ENCODE data around the gene TRIM71. TPM values are rescaled to one million over a fixed set of nuclear protein-coding genes. Genes with fewer than 3 reads are reported as not detected.

TRIM71 gene
- total and polyA plus RNA-seq, 2 of the 13 experiments (the other 11 are each of a cell fraction or from before 2014, with no cell fraction given), result 21.7 to 76.9 TPM

DNA sequence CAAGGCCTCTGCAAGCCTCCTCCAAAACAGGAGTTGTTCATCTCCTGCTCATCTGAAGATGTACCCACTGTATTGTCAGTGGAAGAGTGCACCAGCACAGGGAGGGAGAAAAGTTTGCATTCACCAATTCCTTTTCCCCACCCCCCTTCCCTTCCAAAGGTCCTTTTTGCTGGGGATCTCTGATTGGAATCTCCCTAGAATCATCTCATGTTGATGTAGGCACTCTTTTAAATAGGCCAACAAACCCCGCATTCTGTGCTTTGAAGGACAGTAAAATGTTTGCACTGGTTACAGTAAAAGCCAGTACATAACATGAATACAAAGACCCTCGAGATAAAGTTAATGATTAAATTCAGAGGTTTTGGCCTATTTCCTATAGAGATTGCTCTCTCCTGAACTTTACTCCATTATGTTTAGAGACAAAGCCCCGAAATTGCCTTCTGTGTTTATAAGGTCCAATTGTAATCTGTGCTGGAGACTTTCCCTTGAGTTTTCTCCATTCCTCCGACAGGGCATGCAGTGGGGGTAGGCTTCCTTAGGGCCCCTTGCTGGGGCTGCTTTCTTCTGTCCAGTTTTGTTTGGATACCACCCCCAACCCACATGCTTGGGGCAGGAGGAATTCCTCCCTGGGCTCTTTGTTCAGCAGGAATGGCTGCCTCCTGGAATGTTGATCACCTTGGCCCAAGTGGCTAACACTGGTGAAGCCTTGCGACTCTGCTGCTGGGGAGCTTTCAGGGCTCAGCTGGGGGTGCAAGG is 22.5 kb downstream of the TRIM71 start (continued):
- TF ChIP-seq ARHGAP35 (CRISPR knock-in tag; IDR thresholded peaks at IDR 0.05; ENCODE audit: borderline replicate concordance), result no peak
- TF ChIP-seq, protein P1, sequence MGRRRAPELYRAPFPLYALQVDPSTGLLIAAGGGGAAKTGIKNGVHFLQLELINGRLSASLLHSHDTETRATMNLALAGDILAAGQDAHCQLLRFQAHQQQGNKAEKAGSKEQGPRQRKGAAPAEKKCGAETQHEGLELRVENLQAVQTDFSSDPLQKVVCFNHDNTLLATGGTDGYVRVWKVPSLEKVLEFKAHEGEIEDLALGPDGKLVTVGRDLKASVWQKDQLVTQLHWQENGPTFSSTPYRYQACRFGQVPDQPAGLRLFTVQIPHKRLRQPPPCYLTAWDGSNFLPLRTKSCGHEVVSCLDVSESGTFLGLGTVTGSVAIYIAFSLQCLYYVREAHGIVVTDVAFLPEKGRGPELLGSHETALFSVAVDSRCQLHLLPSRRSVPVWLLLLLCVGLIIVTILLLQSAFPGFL (CRISPR knock-in tag; IDR thresholded peaks at IDR 0.05), result no peak
- no peak for TF ChIP-seq ZNF382 (CRISPR knock-in tag; IDR thresholded peaks at IDR 0.05; ENCODE audit: borderline replicate concordance)
- TF ChIP-seq ZKSCAN1 (IDR thresholded peaks at IDR 0.05; ENCODE audit: low read length), result no peak
- TF ChIP-seq, protein P2, sequence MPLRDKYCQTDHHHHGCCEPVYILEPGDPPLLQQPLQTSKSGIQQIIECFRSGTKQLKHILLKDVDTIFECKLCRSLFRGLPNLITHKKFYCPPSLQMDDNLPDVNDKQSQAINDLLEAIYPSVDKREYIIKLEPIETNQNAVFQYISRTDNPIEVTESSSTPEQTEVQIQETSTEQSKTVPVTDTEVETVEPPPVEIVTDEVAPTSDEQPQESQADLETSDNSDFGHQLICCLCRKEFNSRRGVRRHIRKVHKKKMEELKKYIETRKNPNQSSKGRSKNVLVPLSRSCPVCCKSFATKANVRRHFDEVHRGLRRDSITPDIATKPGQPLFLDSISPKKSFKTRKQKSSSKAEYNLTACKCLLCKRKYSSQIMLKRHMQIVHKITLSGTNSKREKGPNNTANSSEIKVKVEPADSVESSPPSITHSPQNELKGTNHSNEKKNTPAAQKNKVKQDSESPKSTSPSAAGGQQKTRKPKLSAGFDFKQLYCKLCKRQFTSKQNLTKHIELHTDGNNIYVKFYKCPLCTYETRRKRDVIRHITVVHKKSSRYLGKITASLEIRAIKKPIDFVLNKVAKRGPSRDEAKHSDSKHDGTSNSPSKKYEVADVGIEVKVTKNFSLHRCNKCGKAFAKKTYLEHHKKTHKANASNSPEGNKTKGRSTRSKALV (CRISPR knock-in tag; IDR thresholded peaks at IDR 0.05), result no peak
- TF ChIP-seq, protein P3, sequence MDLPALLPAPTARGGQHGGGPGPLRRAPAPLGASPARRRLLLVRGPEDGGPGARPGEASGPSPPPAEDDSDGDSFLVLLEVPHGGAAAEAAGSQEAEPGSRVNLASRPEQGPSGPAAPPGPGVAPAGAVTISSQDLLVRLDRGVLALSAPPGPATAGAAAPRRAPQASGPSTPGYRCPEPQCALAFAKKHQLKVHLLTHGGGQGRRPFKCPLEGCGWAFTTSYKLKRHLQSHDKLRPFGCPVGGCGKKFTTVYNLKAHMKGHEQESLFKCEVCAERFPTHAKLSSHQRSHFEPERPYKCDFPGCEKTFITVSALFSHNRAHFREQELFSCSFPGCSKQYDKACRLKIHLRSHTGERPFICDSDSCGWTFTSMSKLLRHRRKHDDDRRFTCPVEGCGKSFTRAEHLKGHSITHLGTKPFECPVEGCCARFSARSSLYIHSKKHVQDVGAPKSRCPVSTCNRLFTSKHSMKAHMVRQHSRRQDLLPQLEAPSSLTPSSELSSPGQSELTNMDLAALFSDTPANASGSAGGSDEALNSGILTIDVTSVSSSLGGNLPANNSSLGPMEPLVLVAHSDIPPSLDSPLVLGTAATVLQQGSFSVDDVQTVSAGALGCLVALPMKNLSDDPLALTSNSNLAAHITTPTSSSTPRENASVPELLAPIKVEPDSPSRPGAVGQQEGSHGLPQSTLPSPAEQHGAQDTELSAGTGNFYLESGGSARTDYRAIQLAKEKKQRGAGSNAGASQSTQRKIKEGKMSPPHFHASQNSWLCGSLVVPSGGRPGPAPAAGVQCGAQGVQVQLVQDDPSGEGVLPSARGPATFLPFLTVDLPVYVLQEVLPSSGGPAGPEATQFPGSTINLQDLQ (CRISPR knock-in tag; IDR thresholded peaks at IDR 0.05), result no peak
- no peak for TF ChIP-seq ELF1 (CRISPR knock-in tag; IDR thresholded peaks at IDR 0.05)
- TF ChIP-seq KMT2B (CRISPR knock-in tag; IDR thresholded peaks at IDR 0.05), result no peak
- TF ChIP-seq MTA1 (CRISPR knock-in tag; IDR thresholded peaks at IDR 0.05; ENCODE audit: borderline replicate concordance), result peak; percentile 69; the same call in 1 of the 2 replicates
- no peak for TF ChIP-seq ZNF879 (CRISPR knock-in tag; IDR thresholded peaks at IDR 0.05)
- TF ChIP-seq, protein P4, sequence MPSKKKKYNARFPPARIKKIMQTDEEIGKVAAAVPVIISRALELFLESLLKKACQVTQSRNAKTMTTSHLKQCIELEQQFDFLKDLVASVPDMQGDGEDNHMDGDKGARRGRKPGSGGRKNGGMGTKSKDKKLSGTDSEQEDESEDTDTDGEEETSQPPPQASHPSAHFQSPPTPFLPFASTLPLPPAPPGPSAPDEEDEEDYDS (CRISPR knock-in tag; IDR thresholded peaks at IDR 0.05), result peak; percentile 67; the same call in 1 of the 2 replicates
- TF ChIP-seq ZNF543 (CRISPR knock-in tag; IDR thresholded peaks at IDR 0.05), result no peak; the same call in 1 of the 2 replicates
- TF ChIP-seq, protein P5, sequence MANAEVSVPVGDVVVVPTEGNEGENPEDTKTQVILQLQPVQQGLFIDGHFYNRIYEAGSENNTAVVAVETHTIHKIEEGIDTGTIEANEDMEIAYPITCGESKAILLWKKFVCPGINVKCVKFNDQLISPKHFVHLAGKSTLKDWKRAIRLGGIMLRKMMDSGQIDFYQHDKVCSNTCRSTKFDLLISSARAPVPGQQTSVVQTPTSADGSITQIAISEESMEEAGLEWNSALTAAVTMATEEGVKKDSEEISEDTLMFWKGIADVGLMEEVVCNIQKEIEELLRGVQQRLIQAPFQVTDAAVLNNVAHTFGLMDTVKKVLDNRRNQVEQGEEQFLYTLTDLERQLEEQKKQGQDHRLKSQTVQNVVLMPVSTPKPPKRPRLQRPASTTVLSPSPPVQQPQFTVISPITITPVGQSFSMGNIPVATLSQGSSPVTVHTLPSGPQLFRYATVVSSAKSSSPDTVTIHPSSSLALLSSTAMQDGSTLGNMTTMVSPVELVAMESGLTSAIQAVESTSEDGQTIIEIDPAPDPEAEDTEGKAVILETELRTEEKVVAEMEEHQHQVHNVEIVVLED (CRISPR knock-in tag; IDR thresholded peaks at IDR 0.05; ENCODE audit: borderline replicate concordance), result no peak
- no peak for TF ChIP-seq ZFP62 (CRISPR knock-in tag; IDR thresholded peaks at IDR 0.05)
- no peak for TF ChIP-seq SOX6 (IDR thresholded peaks at IDR 0.05)
- peak; percentile 97 for TF ChIP-seq SOX6 (CRISPR knock-in tag; IDR thresholded peaks at IDR 0.05)
- no peak for TF ChIP-seq NCOA5 (CRISPR knock-in tag; IDR thresholded peaks at IDR 0.05)
- TF ChIP-seq, protein P6, sequence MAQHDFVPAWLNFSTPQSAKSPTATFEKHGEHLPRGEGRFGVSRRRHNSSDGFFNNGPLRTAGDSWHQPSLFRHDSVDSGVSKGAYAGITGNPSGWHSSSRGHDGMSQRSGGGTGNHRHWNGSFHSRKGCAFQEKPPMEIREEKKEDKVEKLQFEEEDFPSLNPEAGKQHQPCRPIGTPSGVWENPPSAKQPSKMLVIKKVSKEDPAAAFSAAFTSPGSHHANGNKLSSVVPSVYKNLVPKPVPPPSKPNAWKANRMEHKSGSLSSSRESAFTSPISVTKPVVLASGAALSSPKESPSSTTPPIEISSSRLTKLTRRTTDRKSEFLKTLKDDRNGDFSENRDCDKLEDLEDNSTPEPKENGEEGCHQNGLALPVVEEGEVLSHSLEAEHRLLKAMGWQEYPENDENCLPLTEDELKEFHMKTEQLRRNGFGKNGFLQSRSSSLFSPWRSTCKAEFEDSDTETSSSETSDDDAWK (CRISPR knock-in tag; IDR thresholded peaks at IDR 0.05), result no peak
- TF ChIP-seq, protein P7, sequence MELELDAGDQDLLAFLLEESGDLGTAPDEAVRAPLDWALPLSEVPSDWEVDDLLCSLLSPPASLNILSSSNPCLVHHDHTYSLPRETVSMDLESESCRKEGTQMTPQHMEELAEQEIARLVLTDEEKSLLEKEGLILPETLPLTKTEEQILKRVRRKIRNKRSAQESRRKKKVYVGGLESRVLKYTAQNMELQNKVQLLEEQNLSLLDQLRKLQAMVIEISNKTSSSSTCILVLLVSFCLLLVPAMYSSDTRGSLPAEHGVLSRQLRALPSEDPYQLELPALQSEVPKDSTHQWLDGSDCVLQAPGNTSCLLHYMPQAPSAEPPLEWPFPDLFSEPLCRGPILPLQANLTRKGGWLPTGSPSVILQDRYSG (CRISPR knock-in tag; IDR thresholded peaks at IDR 0.05), result no peak

Measured in HepG2 (cell line).